Neural progenitor cell (in vitro differentiated cells): ENCODE data around the gene ARHGAP42. TPM values are rescaled to one million over a fixed set of nuclear protein-coding genes. Genes with fewer than 3 reads are reported as not detected.

ENCODE experiments used
- DNase-seq: peaks from one replicate; pipeline ENCODE4 v3.0.0-alpha.2; 2016; ENCODE audit warnings: low spot score
- H2AFZ ChIP-seq: fragments of 200-600 bp; sonication (generic); replicated peaks from 2 replicates; pipeline ENCODE4 v1.6.1; 2016; ENCODE audit warnings: antibody characterized with exemption
- H3F3A ChIP-seq: fragments of 200-600 bp; sonication (generic); 2 replicates; pipeline ENCODE4 v1.6.1; 2016; ENCODE audit warnings: antibody characterized with exemption, low read depth
- H3K27ac ChIP-seq: fragments of 200-600 bp; sonication (generic); 2 replicates; pipeline ENCODE4 v1.5.1; 2016; ENCODE audit warnings: mild to moderate bottlenecking
- H3K27me3 ChIP-seq: fragments of 200-600 bp; sonication (generic); 2 replicates; pipeline ENCODE4 v1.6.1; 2016; ENCODE audit warnings: mild to moderate bottlenecking, moderate library complexity
- H3K36me3 ChIP-seq: fragments of 200-600 bp; sonication (generic); 2 replicates; pipeline ENCODE4 v1.5.1; 2016
- H3K4me1 ChIP-seq: fragments of 200-600 bp; sonication (generic); 2 replicates; pipeline ENCODE4 v1.6.1; 2016; ENCODE audit warnings: mixed run types
- H3K4me2 ChIP-seq: fragments of 200-600 bp; sonication (generic); 2 replicates; pipeline ENCODE4 v1.6.1; 2016
- H3K4me3 ChIP-seq: fragments of 200-600 bp; sonication (generic); 2 replicates; pipeline ENCODE4 v1.5.1; 2016
- H3K79me2 ChIP-seq: fragments of 200-600 bp; sonication (generic); 2 replicates; pipeline ENCODE4 v1.6.1; 2016; ENCODE audit warnings: low read depth
- H3K9ac ChIP-seq: fragments of 200-600 bp; sonication (generic); 2 replicates; pipeline ENCODE4 v1.6.1; 2016
- H3K9me3 ChIP-seq: fragments of 200-600 bp; sonication (generic); 2 replicates; pipeline ENCODE4 v1.5.1; 2016; ENCODE audit warnings: low read depth
- H4K20me1 ChIP-seq: fragments of 200-600 bp; sonication (generic); 2 replicates; pipeline ENCODE4 v1.6.1; 2016; ENCODE audit warnings: low read depth
- H3K27ac Mint-ChIP-seq: 3 replicates; pipeline ENCODE4 v1.8.0; 2021; ENCODE audit warnings: mixed read lengths
- H3K27me3 Mint-ChIP-seq: 2 replicates; pipeline ENCODE4 v1.8.0; 2022; ENCODE audit warnings: low read depth, mild to moderate bottlenecking, inconsistent platforms, moderate library complexity, mixed read lengths; ENCODE audit not compliant: insufficient read depth
- H3K36me3 Mint-ChIP-seq: 3 replicates; pipeline ENCODE4 v1.8.0; 2021; ENCODE audit warnings: mixed read lengths
- H3K4me1 Mint-ChIP-seq: 3 replicates; pipeline ENCODE4 v1.8.0; 2021; ENCODE audit warnings: mixed read lengths
- H3K4me3 Mint-ChIP-seq: 3 replicates; pipeline ENCODE4 v1.8.0; 2021; ENCODE audit warnings: mild to moderate bottlenecking, moderate library complexity, mixed read lengths
- H3K9me3 Mint-ChIP-seq: 3 replicates; pipeline ENCODE4 v1.8.0; 2020; ENCODE audit warnings: mixed read lengths
- EZH2 ChIP-seq: fragments of 200-600 bp; sonication (generic); IDR thresholded peaks from 2 replicates; pipeline ENCODE4 v1.6.1; 2017; ENCODE audit warnings: antibody characterized with exemption, mild to moderate bottlenecking, moderate library complexity
- EZH2phosphoT487 ChIP-seq: fragments of 200-600 bp; sonication (generic); IDR thresholded peaks from 2 replicates; pipeline ENCODE4 v1.6.1; 2017; ENCODE audit warnings: antibody characterized with exemption
- total RNA-seq: library from RNA; depleted of rRNA; stranded (reverse); fragments of >200 nt; gene quantifications from 2 replicates; pipeline ENCODE4 v1.2.3, GENCODE V29; 2015; ENCODE audit warnings: low replicate concordance
- TF ChIP-seq, protein P1 (sequence below): fragments of 200-600 bp; sonication (generic); IDR thresholded peaks from 2 replicates; pipeline ENCODE4 v1.5.1; 2017; ENCODE audit warnings: antibody characterized with exemption, mild to moderate bottlenecking

ARHGAP42 gene
- total RNA-seq, 1 donor from 2014 or later: 31.0 TPM

DNA sequence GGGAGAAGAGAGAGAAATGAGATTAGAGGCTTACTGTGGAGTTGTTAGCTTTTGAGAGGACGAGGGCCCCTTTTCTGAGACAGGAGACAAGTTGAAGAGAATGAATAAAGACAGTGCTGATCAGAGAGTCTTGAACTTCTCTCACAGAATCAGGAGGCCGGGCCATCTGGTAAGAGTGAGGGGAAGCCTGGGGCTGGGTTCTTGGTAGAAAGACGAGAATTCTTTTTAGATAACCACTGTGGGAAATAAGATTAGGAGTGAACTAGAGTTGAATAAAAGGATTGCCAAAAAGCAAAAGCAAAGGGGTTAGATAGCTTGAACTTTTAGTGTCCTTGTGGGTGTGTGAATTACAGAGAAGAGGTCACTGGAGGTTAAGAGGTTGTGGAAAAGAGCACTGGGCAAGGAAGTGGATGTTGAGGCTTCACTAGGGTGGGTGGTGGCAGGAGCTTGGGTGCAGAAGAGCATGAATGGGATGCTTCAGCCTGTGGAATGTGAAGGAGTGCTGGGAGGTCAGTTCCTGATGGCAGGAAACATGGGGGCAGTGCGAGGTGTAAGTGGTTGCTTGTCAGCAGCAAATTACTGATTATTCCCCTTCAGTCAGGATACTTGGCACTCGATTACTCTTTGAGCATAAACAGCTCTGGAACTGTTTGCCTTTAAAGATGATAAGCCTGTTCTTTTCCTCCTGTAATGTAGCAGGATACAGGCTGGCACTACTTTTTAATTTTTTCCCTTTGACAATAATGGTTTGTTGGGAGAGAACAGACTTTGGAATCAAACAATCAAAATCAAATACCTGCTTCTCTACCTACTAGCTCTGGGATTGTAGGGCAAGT is 98.3 kb downstream of the ARHGAP42 start:
- Histone ChIP-seq H3K9me3 (no peaks in the 10 kb centered on the region), H3K4me2 (no peak overlapping the region), H3K27ac (no peak overlapping the region), H3K4me3 (no peak overlapping the region), H2AFZ (no peak overlapping the region), H4K20me1 (no peaks in the 10 kb centered on the region), H3F3A (no peaks in the 10 kb centered on the region), H3K27me3 (no peaks in the 10 kb centered on the region), H3K9ac (no peak overlapping the region), H3K36me3 (no peaks in the 10 kb centered on the region), H3K79me2 (peaks cover 7% of the 10 kb centered on the region), H3K4me1 (peaks cover 13% of the 10 kb centered on the region)
- TF ChIP-seq EZH2phosphoT487: no peak
- no peak for TF ChIP-seq EZH2
- TF ChIP-seq, protein P1, sequence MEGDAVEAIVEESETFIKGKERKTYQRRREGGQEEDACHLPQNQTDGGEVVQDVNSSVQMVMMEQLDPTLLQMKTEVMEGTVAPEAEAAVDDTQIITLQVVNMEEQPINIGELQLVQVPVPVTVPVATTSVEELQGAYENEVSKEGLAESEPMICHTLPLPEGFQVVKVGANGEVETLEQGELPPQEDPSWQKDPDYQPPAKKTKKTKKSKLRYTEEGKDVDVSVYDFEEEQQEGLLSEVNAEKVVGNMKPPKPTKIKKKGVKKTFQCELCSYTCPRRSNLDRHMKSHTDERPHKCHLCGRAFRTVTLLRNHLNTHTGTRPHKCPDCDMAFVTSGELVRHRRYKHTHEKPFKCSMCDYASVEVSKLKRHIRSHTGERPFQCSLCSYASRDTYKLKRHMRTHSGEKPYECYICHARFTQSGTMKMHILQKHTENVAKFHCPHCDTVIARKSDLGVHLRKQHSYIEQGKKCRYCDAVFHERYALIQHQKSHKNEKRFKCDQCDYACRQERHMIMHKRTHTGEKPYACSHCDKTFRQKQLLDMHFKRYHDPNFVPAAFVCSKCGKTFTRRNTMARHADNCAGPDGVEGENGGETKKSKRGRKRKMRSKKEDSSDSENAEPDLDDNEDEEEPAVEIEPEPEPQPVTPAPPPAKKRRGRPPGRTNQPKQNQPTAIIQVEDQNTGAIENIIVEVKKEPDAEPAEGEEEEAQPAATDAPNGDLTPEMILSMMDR: no peak
- DNase-seq: peak; percentile 15
- Mint-ChIP-seq H3K27me3 (no peaks in the 10 kb centered on the region), H3K27ac (no peak overlapping the region), H3K36me3 (no peaks in the 10 kb centered on the region), H3K4me1 (no peaks in the 10 kb centered on the region), H3K4me3 (no peak overlapping the region), H3K9me3 (peaks cover 8% of the 10 kb centered on the region)

DNA sequence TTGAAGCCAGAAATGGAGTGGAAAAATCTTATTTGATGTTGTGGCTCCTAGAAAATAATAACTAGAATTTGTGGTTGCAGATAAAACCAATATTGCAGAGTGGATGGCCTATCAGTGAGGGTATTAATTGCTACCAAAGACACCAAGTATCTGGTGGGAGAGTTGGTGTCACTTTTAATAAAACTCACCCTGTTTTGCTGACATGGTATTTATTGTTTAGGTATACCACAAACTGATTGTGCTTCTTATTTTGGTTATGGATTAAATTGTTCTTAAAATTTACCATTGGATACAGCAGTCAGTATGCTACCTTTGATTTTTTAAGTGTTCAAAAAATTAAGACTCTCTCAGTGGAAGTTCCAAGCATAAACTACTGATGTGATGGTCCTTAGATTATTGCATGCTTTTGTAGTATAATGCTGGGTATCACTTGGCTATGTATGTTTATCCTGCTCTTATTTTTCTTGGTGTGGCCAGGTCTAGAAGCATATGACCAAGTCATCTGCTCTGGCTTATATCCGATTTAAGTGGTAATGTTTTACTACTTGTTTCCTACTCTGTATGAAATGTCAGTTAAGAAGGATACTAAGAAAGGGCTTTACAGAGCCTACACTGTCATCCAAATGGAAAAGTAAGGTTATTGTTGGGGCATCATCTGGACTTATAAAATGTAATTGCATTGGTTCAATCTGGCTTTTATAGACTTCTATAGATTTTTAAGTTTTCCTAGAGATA is 101.6 kb downstream of the ARHGAP42 start:
- peaks cover 6% of the 10 kb centered on the region for H3K4me1 Mint-ChIP-seq
- DNase-seq: no peak
- TF ChIP-seq EZH2 (no peak), EZH2phosphoT487 (no peak)
- TF ChIP-seq, protein P1: no peak
- Histone ChIP-seq H3K4me2 (no peak overlapping the region), H3K4me1 (peaks cover 25% of the 10 kb centered on the region), H3K9ac (no peak overlapping the region), H2AFZ (no peak overlapping the region), H3K36me3 (no peaks in the 10 kb centered on the region), H3K79me2 (peaks cover 7% of the 10 kb centered on the region), H3K4me3 (no peak overlapping the region), H3K27me3 (no peaks in the 10 kb centered on the region), H3K27ac (no peak overlapping the region), H3K9me3 (no peaks in the 10 kb centered on the region), H4K20me1 (no peaks in the 10 kb centered on the region), H3F3A (peaks cover 4% of the 10 kb centered on the region)
- H3K27ac Mint-ChIP-seq: no peak overlapping the region
- no peak overlapping the region for H3K4me3 Mint-ChIP-seq
- peaks cover 6% of the 10 kb centered on the region for H3K9me3 Mint-ChIP-seq
- H3K36me3 Mint-ChIP-seq: no peaks in the 10 kb centered on the region
- H3K27me3 Mint-ChIP-seq: no peaks in the 10 kb centered on the region

DNA sequence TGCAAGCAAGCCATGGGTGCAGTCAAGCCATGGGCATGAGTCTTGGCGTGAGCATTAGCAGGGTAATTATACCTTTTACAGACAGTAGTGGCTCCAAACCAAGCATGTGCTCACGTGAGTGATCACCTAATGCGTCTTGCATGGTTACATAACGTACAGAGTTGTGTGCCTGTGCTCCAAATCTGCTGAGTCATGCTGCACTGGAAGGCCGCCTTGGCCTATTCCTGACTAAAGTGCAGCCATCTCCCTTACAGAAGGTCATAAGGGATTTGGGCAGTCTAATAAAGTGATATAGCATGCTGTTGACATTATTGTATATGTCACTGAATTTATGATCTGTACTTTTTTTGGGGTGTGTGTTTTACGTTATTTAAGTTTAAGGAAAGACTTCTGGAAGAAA is 102.4 kb downstream of the ARHGAP42 start:
- H3K27ac ChIP-seq: no peak overlapping the region
- peaks cover 7% of the 10 kb centered on the region for H3K79me2 ChIP-seq
- H3K9ac ChIP-seq: no peak overlapping the region

More for the DNA sequence above, 102.4 kb downstream of the ARHGAP42 start:
- Histone ChIP-seq H3K27me3 (no peaks in the 10 kb centered on the region), H4K20me1 (no peaks in the 10 kb centered on the region), H2AFZ (no peak overlapping the region), H3K9me3 (no peaks in the 10 kb centered on the region), H3K4me2 (no peak overlapping the region), H3F3A (peaks cover 4% of the 10 kb centered on the region), H3K4me1 (peaks cover 25% of the 10 kb centered on the region), H3K36me3 (no peaks in the 10 kb centered on the region), H3K4me3 (no peak overlapping the region)
- H3K27ac Mint-ChIP-seq: no peak overlapping the region
- H3K27me3 Mint-ChIP-seq: no peaks in the 10 kb centered on the region
- H3K9me3 Mint-ChIP-seq: peaks cover 6% of the 10 kb centered on the region
- no peak overlapping the region for H3K4me3 Mint-ChIP-seq
- TF ChIP-seq, protein P1: no peak
- no peak for TF ChIP-seq EZH2phosphoT487
- TF ChIP-seq EZH2: no peak
- H3K4me1 Mint-ChIP-seq: peaks cover 6% of the 10 kb centered on the region
- DNase-seq: no peak
- H3K36me3 Mint-ChIP-seq: no peaks in the 10 kb centered on the region
